Measurements from ENCODE around the gene NYNRIN. TPM values are rescaled to one million over a fixed set of nuclear protein-coding genes. Genes with fewer than 3 reads are reported as not detected.
A peak's percentile ranks its signal among the peaks of the same experiment; 100 is the strongest.

NYNRIN gene
- total RNA-seq, 1 experiment from 2014 or later = 18.7 TPM

DNA sequence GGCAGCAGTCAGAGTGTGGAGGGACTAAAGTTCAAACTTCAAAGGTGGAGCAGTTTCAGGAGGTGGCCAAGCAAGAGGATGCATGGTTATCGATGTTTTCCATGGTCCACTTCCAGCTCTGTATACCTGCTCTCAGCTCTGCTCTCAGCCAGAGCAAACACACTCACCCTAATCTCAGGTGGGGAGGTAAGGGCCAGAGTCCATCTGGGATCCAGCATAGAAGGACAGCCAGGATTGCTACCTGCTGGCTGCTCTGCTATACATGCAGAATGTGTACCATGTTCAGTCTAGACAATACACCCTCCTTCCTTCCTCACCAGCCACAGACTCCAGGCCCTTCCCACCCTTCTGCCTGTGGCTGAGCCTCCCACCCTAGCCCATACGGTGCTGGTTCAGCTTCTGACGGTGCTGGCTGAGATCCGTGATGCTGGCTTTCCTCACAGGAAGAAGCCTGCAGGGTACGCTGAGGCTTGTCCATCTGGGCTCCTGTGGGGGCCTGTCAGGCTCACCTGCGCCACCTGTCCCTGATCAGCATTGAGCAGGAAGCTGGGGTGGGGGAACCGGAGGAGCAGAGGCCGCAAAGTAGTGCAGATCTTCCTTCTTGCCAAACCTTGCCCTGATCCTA, 28.2 kb downstream of the NYNRIN start:
- Mint-ChIP-seq H3K27ac (no peak overlapping the region; a peak in 1 of 7 replicates), H3K36me3 (ENCODE audit: insufficient read depth in 1 of 3, low read depth in 3 of 3) (peaks cover 0 to 4% (median 2%) of the 10 kb centered on the region in 3 experiments; a peak in 2 of 7 replicates), H3K4me3 (no peak overlapping the region), H3K4me1 (peaks cover 29 to 30% of the 10 kb centered on the region in 2 experiments), H3K9me3 (no peaks in the 10 kb centered on the region), H3K27me3 (ENCODE audit: low read depth) (peaks cover 8% of the 10 kb centered on the region)
- Histone ChIP-seq H4K5ac (ENCODE audit: insufficient read length, low read depth, low read length) (no peak overlapping the region), H3K79me2 (ENCODE audit: insufficient read depth, low read length) (no peaks in the 10 kb centered on the region), H3K27ac (ENCODE audit: insufficient read length, low read depth, low read length) (no peak overlapping the region), H4K91ac (ENCODE audit: insufficient read length, low read depth, low read length) (no peak overlapping the region), H3K18ac (ENCODE audit: insufficient read length, low read depth, low read length) (no peak overlapping the region), H2BK5ac (ENCODE audit: insufficient read length, low read length) (no peak overlapping the region), H2AK5ac (ENCODE audit: insufficient read length, low read length) (no peak overlapping the region), H3K4me1 (ENCODE audit: insufficient read depth, low read length) (peaks cover 3% of the 10 kb centered on the region; the same call in 1 of the 2 replicates), H3K23ac (ENCODE audit: insufficient read length, low read depth, low read length) (no peak overlapping the region), H2BK120ac (ENCODE audit: low read depth, low read length, poor library complexity, severe bottlenecking) (no peak overlapping the region), H3K4me2 (ENCODE audit: insufficient read depth, insufficient read length, low read length) (no peak overlapping the region), H3K4ac (ENCODE audit: low read depth, low read length) (no peak overlapping the region), H3K9me3 (ENCODE audit: control insufficient read depth, low read depth, low read length) (no peaks in the 10 kb centered on the region), H2BK15ac (ENCODE audit: low read depth, low read length) (no peak overlapping the region), H2BK20ac (ENCODE audit: low read depth, low read length, poor library complexity, severe bottlenecking) (no peak overlapping the region), H3K9ac (ENCODE audit: extremely low read depth, insufficient read length, low read length) (no peak overlapping the region), H4K8ac (replicated peaks; ENCODE audit: insufficient read length, low read depth, low read length) (no peak overlapping the region), H3K14ac (ENCODE audit: insufficient read depth, low read length) (no peak overlapping the region), H3K79me1 (ENCODE audit: insufficient read depth, low read depth, low read length, poor library complexity, severe bottlenecking) (no peaks in the 10 kb centered on the region), H2BK12ac (ENCODE audit: insufficient read length, low read depth, low read length) (no peak overlapping the region), H3K56ac (ENCODE audit: insufficient read length, low read depth, low read length) (no peak overlapping the region), H3K23me2 (ENCODE audit: insufficient read length, low read depth, low read length, poor library complexity, severe bottlenecking) (peaks cover 7% of the 10 kb centered on the region), H3K27me3 (ENCODE audit: insufficient read depth, low read length) (peaks cover 2% of the 10 kb centered on the region; the same call in 1 of the 2 replicates), H4K20me1 (ENCODE audit: control insufficient read depth, insufficient read depth, insufficient read length) (peaks cover 2% of the 10 kb centered on the region), H2AFZ (ENCODE audit: low read length) (no peak overlapping the region), H3T11ph (ENCODE audit: low read length) (no peak overlapping the region)
- DNase-seq = peak; percentile 77
- no CpG with 5 or more reads among the region's 8 CpGs for WGBS (ENCODE audit: extremely low coverage, insufficient read length, low lambda C conversion rate)
- TF ChIP-seq CTCF (conservative IDR thresholded peaks at IDR 0.05) = peak; percentile 32; the same call in 1 of the 3 replicates
